NK-92 (cell line): ENCODE data around the gene ARPC5L.

Source experiments
- DNase-seq: peaks from one replicate; lab custom pipeline; 2025; ENCODE audit not compliant: unreplicated experiment; lab: John Stamatoyannopoulos, UW

The ARPC5L gene

DNA sequence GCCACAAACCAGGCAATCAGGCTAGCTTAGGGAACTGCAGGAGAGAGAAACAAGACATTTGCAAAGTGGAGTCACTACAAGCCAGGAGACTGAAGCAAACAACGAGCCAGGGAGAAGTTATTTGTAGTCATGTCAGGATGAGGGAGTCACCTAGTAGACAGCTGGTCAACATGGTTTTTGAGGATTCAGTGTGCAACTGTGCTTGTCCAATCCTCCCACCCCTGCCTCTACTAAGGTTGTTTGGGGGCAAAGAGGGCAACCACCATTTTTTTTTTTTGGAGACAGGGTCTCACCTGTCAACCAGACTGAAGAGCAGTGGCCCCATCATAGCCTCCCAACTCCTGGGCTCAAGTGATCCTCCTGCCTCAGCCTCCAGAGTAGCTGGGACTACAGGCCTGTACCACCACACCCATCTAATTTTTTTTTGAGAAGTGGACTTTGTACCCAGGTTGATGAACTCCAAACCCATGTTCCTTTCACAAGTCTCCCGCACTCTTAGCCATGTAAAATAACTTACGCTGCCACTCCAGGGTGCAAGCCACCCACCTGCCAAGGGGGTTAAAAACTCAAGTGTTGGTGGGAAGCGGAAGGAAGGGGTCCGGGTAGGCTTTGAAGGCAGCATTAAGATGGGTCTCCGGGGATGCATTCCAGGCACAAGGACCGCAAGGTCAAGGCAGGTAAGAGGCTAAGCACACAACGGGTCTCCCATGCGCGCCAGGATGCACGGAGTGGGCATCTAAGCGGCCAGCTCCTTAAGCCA, 1.2 kb upstream of the ARPC5L start:
- DNase-seq, result no peak

DNA sequence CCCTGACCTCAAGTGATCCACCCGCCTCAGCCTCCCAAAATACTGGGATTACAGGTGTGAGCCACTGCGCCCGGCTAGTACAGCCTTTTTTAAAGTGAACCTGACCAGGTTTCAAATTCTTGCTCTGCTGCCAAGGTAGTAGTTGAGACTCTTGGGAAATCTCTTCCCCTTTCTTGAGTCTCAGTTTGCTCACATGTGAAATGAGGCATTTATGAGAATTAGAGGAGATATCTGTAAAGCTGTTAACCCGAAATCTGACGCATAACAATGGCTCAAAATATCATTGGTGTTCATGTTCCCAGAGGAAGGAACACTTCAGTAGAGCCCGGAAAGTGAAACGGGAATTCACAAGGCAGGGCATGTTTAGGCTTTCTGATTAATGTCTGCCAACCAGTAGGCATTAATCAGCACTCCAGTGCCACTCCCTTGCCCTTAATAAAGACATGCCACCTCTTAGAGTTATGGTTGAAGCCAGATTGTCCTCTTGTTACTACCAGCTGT, 1.5 kb downstream of the ARPC5L start:
- DNase-seq, result no peak

DNA sequence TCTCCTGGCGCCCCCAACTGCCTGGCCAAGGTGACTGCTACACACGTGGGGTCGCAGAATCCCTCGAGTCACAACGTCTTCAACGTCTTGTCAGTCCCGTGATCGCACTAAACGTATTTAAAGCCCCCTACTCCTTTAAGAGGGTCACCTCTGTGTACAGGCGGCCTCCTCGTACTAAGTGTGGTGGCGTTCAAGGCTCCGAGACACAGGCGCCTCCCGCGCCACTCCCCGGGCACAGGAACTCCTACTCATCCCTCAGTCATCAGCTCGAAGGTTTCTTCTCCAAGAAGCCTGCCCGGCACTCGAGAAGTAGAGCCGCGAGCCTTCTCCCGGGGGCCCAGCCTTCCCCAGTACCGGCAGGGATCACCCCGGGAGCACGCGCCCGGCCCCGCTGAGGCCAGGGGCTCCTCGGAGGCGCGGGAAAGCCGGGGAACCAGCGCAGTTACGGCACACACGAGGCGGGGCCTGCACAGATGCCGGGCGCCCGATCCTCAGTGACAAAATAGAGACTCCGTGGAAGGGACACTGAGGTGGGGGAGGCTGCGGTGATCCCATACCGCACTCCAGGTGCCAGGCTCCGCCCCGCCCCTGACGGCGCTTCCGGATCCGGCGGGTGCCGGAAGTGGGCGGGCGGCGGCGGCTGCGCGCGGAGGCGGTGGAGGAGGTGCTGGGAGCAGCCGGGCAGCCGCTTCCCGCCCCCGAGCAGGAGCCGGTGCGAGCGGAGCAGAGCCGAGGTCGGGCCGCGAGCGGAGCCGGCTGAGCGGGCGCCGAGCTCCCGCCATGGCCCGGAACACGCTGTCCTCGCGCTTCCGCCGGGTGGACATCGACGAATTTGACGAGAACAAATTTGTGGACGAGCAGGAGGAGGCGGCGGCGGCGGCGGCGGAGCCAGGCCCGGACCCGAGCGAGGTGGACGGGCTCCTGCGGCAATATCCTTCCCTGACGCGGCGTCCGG, 6.9 kb downstream of the ARPC5L start:
- DNase-seq, result no peak

DNA sequence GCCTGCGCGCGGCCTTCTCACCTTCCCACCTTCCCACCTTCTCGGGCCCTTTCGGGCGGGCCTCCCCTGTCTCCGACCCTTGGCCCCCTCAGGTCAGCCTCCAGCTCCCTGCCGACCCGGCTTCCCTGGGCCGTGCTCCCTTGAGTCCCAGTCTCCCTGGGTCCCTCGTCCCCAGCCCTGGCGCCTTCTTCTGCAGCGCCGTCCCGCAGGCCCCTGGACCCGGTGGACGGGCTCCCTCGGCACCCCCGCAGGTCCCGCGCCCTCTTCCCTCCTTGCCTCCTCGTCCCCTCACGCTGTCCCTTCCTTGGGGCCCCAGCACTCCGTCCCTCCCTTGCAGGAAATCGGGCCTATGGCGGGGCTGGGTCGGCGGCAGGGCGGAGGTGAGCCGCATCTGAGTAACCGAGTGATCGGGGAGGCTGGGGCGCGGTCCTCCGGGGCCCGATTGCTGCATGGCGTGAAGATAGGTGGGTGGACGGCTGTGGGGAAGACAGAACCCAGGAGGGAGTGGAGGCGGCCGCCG, 7.6 kb downstream of the ARPC5L start:
- no peak for DNase-seq

DNA sequence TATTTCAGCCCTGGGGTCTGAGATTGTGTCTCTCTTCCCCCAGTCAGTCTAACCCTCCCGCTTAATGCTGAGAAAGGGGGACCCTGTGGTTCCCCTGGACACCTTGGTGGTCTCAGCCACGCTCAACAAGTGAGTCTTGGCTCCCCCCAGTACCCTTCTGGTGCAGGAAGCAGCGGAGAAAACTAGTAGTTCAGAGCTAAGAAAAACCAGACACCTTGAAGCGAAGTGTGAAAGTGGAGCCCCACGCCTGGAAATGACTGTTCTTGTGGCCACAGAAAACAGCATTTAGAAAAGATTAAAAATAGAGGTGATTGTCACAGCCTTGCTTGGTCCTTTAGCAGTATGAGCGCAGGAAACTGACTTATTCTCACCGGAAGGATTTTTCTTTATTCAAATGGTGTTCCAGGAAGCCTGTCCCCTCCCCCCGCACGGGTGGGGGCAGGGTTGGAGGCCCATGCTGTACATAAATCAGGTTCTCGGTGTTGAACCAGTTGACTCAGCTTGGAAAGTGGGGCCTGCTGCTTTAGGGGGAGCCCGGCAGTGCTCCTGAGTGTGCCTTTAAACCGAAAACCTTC, 8.1 kb downstream of the ARPC5L start:
- peak; percentile 44 for DNase-seq

DNA sequence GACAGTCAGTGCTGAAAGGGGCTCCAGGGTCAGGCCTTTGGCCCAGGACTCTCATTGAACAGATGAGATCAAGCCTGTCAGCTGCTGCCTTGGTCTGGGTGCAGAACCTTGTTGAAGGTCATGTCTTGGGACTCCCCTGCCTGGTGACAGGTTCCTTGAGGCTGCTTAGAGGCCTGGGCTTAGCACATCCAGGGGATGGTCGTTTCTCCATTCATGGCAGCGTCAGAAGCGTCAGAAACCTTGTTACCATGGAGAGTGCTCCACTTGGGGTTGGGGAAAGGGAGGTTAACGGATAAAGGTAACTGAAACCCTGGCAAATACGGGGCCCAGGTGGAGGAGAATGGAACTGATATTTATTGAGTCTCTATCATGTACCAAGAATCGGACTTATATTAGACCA, 8.8 kb downstream of the ARPC5L start:
- no peak for DNase-seq

DNA sequence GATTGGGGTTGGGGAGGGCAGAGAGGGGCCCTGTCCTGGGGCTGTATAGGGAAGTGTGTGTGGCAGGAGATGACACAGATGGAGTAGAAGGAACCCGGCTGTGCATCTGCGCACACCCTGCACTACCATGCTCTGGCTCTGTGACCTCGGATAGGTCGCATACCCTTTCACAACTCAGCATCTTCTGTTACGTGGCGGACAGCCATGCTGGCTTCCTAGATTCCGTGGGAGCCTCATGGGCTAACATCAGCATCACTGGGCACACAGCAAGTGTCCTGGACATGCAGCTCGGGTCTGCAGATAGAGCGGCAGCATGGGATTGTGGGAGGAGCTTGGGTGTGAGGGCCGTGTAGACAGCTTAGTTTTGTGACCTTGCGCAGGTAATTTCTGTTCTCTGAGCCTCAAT, 9.2 kb downstream of the ARPC5L start:
- DNase-seq, result no peak

DNA sequence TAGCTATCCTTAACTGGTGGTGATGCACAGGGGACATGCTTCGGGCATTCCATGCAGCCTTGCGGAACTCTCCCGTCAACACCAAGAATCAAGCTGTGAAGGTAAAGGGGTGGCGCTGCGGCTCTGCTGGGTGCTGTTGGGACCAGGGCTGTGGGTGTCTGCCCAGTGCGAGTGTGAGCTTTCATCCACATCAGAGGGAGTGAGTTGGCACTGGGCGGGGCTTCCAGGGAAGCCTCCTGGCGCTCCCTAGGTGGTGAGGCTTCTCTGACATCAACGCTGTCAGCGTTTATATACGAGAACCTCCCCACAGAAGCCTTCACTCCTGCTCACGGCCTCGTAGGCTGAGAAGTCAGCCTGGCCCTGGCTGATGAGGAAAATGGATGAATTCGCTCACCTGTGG, 11.7 kb downstream of the ARPC5L start:
- DNase-seq, result no peak

DNA sequence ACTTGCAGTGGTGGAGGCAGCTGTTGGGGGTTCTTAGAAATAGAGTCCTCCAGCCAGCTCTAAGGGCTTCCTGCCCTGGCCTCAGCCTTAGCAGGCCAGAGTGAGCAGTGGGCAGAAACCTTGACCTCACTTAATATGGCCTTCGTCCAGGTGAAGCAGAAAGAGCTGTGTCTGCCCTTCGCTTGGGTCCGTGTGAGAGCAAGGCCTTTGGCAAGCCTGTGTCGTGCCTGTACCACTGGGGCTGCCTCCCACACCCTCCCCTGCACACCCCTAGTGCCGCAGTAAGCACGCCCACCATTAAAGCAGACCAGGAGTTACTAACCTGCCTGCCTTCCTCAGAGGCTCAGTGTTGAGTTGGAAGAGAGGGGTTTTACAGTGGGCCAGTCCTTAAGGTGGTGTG, 13.6 kb downstream of the ARPC5L start:
- DNase-seq, result no peak

DNA sequence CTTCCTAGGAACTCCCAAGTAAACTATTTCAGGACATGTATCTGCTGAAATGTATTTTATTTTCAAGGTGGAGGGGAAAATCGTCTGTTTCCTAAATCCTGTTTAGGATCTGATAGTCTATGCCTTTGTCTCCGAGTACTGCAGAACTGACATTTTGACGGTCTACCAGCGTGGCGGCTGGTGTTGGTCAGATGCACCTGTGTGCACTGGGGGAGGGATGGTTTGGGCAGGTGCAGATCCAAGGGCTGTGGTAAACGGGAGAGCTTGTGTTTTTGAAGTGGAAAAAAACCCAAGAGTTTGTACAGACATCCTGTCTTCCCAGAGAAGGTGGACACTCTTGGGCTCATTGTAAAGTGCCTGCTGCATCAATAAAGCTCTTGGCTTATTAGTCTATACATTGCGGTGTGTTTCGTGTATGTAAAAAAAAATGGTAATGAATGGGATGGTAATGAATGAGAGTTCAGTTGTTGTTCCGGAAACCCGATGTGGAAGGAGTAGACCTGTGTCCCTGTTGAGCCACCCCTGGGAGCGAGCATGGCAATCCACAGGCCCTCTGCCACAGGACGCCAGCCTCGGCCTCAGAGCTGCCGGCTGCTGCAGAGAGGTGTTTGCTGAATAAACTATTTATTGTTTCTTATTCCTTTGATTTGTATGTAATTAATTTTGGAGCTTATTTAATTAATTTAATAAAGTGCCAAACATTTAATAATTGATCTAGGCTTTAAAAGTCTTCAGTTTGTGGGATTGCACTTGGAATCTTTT, 15.3 kb downstream of the ARPC5L start:
- DNase-seq, result no peak

DNA sequence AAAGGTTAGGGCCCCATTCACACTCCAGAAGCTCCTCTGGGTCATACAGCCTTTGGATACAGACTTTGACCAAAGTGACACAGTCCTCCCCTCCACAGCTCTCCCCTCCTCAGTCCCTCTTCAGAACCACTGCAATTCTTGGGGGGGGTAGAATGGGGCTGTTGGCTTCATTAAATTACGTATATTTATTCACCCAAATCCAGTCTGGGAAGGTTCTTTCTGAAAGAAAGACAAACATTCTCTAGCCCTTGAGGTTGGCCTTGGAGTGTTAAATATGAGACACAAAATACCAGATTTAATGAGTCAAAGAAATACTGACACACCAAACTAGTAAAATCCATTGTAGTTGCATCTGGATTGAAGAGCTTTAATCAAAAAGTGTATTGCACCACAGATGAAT, 16.1 kb downstream of the ARPC5L start:
- DNase-seq, result no peak

DNA sequence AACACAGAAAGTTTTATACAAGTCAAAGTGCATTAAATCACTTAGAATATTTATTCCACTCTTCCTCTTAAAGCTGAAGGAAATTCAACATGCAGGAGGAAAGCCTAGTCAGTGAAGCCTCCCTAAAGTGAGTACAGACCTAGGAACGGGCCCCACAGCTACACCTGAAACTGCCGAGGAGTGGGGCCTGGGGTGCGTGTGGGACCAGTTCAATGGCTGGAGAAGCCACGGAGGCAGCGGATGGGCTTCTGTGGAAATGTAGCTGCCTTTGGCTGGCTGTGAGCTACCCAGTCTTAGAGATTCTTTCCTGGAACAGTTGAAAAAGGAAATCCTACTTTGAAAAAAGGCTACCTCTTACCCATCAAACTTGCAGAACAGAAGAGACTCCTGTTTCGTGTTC, 16.6 kb downstream of the ARPC5L start:
- DNase-seq, result no peak

DNA sequence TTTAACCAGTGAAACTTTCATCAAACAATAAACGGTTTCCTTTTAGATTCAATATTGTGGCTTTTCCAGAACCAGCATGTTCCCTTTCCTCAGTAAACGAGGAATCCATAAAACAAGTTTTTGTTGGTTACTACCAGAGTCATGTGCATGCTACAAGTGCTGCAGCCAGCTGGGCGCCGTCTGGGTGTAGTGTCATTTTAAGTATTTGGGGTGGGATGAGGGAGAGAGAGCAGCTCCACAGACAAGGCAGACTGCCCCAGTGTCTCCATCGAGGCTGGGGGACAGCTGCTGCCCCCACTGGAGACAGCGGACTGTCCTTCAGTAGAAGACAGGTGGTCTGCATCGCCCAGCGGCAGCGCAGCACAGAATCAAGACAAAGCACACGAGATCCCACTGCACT, 17.3 kb downstream of the ARPC5L start:
- DNase-seq, result no peak

DNA sequence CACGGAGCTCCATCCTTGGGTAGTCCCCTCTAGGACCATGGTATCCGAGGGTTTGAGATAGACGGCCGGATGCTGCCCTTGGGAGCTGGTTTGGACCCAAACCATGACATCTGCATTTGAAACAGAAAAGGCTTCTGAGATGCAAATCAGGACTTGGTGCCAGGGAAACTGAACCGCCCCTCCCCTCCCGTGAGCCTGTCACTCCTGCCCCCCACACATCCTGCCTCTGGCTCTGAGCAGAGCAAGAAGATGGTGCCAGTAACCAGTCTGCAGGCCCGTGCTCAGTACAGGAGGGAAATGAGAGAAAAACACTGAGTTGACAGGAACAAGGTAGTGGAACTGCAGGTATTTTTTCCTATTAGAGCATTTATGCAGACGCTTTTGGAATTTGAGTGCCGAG, 18.6 kb downstream of the ARPC5L start:
- no peak for DNase-seq

DNA sequence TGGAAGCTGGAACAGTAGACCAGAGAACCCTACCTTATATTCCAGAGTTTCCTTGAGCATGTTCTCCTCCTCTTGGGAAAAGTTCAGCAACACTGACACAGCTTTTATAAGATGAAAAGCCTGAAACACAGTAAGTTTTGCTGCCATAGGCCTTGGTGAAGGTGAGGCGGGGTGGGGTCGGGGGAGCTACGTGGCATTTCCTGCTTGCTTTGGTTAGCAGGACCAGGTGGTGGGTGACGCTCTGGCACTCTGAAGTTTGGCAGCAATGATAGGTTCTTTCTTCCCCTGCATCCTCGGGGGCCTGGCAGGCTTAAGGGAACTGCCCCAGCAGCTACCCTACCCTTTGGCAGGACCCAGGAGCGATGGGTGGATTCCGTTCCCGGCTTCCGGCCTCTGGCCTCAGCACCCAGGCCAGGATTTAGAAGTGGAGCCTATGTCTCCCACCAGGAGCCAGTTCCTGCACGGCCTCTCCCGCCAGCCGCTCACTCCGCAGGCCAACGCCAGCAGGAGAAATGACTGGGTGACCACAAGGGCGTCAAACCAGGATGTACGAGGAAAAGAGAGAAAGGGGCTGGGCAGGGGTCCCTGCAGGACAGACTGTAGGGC, 19.3 kb downstream of the ARPC5L start:
- DNase-seq, result no peak

DNA sequence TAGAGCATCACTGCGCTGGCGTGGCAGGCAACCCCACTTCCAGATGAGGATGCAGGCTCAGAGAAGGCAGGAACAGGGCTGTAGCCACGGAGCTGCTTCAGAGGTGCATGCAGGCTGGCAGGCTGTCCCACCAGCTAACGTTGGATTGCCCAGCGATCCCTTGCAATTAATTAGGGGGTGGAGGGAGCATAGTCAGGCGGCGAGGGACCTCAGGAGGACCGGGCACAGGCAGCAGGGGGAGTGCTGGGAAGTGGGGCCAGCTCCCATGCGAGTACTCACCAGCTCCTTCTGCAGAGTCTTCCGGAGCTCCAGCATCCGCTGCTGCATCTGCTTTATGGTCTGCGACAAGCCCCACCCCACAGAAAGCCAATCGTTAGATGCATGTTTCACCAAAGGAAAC, 20.3 kb downstream of the ARPC5L start:
- DNase-seq, result no peak

DNA sequence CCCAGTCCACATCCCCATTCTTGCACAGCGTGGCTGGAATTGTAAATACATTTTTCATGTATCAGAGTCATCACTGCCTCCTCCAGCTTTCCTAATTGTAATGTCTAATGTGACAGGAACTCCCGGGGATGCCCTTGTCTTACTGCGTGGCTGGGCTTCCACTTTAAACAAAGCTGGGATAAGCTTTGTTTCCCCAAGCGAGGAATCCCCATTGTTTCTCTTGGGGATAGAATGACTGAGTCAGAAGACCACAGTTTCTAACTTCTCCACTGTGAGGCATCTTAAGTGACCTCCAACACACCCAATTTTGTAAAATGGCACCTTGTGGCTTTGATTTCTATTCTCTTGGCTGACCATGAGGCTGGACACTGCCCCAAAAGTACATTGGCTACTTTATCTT, 22.4 kb downstream of the ARPC5L start:
- no peak for DNase-seq

DNA sequence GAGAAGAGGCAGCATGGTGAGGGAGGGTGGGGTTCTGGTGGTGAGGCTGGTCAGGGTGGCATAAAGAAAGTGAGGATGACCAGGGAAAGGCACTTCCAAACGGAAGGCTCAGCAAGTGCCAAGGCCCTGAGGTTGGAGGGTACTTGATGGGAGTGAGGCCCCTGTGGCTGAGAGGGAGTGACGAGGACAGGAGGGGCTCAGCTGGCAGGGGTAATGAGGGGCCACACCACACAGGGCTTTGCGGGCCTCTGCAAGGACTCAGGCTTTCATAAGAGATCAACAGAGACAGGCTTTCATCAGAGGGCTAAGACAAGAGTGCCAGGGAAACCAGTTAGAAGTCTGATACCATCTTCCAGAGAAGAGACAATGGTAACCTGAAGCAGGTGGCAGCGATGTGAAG, 23.6 kb downstream of the ARPC5L start:
- no peak for DNase-seq

DNA sequence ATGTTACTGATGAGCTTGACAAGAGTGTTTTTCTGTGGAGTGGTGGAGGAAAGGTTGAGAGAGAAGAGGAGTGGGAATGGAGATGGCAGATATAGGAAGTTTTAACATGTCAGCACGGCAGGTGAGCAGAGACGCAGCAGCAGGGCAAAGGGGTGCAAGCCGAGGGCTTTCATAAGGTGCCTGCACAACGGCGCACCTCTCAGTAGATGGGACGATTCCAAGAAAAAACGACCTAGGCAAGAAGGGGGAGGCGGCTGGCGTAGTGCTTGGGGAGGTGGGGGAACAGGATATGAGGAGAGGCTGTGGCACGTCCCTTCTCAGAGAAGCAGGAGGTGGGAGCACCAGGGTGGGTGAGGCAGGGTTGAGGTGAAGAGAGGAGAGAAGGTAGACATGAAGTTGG, 24.5 kb downstream of the ARPC5L start:
- no peak for DNase-seq

DNA sequence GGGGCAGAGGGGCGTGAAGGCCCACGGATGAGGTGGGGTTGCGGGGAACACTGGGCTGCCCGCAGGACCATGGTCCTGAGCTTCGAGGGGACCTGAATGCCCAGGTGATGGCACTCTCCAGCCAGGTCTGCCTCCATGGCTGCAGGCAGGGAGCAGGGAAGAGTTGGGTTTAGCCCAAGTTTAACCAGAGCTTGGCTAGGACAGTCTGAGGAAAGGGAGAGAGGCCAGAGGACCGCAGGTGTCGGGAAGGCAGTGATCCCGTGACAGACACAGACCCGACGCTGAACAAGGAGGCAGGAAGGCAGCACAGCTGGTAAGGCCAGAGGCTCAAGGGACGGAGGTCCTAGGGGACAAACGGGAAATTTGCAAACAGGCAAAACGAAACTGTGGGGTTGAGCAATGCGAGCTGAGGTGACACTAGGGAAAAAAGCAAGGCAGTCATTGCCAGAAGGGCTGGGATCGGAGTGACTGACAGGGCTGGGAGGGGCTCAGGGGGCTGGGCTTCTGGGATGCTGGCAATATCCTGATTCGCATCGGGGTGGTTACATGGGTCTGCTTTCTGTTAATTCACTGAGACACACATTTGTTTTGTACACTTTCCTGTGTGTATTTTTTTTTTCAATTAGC, 25.0 kb downstream of the ARPC5L start:
- no peak for DNase-seq
